ENCODE data around the gene UBE4B.
"Not testable (repeated sequence)": the region's sequence is repeated elsewhere in the genome, so short reads cannot be mapped to it uniquely, and the experiment has no call there.

UBE4B gene

DNA sequence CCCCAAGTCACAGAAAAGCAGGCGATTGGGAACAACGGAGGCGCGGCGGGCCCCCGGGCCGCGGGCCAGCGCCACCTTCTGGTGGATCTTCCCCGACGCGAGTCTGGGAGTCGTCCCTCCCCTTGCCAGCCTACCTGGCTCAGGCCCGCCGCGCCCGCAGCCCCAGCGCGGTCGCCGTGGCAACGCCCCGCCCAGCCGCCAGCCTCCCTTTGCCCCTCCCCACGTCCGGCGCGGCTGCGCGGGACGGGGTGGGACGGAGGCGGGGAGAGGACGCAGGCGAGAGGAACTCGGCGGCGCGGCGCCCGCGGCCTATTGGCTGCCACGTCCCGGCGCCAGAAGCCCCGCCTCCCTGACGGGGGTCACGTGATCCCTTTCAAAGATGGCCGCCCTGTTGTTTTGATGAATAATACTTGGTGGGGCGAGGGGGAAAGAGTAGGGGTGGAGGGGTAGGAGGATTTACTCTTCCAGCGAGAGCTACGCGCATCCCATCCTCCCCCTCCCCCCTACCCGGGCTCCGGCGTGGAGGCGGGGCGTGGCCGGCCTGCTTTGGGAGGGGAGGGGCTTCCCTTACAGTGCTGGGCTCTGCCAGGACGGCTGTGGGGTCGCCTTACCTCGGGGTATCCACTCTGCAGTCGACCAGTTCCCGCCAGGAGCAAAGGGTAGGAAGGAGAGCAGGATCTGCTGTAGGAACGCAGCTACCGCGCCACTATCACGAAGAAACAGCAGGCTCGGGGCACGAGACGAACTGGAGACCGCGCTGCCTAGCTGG is at the start of gene UBE4B:
TSS of gene UBE4B (plus strand) at position 369 of the 769 bp plus-strand sequence. CDS start 713 bp downstream, outside the sequence.
- DNase-seq: peak; percentile 98

DNA sequence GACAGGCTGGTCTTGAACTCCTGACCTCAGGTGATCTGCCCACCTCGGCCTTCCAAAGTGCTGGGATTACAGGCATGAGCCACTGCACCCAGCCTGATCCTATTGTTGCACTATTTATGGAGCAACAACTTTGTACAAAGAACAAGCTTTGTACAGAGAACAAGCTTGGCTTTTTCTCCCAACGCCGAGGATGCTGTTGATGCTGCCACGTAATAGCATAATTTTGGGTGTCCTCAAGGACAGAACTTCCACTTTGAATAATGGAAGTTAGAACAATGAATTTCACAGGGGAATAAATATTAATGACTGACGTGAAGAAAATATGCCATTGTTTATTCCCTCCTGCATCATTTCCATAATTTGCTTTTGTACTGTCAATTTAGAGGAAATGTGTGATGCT is 48.5 kb upstream of the UBE4B start:
- DNase-seq: no peak

DNA sequence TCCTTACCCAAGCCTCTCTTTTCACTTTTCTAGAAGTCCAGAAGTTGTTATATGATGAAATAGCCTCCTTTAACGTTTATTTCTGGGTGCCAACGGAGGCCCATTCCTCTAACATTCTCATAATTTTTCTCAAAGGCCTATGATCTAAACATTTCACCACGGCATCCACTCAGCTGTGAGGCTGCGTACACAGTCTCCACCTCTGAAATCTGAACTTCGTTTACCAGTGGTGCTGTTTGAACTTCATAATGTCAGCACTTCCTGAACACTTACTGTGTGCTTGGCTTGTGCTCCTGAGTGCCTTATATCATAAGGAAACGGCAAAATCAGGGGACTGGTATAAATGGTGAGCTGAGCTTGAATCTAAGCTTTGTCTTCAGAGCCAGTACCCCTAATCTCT is 47.8 kb upstream of the UBE4B start:
- DNase-seq: no peak

DNA sequence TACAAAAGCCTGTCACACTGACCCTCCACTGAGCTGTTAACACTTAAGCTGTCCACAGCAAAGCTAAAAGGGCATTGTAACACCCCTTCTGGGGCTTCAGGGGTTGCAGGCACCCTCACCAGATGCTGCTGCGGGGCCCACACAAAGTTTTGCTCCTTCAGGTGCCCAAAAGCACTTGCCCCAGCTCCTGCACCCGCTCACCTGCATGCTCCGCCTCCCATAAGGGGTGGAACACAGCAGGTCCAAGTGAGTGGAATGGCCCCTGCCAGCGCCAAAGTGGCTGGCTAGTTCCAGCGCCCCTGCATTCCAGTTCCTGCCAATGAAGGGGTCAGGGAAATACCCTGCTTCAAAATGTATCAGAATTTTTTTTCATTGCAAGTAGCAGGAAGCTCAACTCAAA is 43.0 kb upstream of the UBE4B start:
- DNase-seq: no peak

DNA sequence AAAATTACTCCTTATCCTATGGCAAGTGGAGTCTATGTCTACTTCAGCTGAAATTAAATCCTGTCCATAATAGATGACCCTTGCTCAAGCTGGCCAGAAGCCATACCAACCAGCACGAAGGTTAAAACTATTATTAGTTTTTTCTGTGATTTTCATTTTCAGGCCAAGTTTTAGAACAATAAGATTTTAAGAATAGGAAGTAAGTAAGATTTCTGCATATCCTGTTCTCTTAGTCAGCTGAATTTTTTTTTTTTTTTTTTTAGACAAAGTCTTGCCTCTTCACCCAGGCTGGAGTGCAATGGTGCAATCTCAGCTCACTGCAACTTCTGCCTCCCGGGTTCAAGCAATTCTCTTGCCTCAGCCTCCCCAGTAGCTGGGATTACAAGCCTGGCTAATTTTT is 41.8 kb upstream of the UBE4B start:
- no peak for DNase-seq

DNA sequence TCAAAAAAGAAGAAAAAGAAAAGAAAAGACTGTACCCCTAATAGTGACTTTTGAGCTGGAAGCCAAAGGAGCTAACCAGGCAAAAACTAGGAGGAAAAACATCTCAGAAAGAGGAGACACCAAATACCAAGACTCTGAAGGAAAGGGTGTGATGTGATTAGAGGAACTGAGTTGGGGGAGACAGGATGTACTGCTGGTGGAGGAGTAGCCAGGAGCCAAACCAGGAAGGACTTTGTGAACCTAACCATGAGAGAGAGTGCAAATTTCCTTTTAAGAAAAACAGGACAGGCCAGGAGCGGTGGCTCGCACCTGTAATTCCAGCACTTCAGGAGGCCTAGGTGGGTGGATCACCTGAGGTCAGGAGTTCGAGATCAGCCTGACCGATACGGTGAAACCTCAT is 39.8 kb upstream of the UBE4B start:
- no peak for DNase-seq

DNA sequence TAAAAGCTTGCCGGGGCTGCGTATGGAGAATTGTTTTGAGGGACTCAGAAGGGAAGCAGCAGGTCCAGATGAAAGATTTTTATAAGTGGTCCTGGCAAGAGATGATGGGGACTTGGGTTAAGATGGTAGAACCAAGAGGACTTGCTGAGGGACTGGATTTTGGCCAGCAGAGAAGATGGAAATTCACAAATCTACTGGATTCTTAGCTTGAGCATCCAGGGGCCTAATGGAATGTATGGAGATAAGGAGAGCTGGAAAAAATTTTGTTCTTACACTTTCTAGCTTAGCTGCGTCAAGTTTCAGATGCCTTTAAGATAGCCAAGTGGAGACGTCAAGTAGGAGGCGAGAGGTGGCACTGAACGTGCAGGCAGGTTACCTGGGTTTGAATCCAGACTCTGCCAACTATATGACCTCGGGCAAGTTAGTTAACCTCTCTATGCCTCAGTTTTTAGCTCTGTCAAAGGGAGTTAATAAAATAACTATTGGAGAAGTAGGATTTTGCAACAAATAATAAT is 39.1 kb upstream of the UBE4B start:
- no peak for DNase-seq

DNA sequence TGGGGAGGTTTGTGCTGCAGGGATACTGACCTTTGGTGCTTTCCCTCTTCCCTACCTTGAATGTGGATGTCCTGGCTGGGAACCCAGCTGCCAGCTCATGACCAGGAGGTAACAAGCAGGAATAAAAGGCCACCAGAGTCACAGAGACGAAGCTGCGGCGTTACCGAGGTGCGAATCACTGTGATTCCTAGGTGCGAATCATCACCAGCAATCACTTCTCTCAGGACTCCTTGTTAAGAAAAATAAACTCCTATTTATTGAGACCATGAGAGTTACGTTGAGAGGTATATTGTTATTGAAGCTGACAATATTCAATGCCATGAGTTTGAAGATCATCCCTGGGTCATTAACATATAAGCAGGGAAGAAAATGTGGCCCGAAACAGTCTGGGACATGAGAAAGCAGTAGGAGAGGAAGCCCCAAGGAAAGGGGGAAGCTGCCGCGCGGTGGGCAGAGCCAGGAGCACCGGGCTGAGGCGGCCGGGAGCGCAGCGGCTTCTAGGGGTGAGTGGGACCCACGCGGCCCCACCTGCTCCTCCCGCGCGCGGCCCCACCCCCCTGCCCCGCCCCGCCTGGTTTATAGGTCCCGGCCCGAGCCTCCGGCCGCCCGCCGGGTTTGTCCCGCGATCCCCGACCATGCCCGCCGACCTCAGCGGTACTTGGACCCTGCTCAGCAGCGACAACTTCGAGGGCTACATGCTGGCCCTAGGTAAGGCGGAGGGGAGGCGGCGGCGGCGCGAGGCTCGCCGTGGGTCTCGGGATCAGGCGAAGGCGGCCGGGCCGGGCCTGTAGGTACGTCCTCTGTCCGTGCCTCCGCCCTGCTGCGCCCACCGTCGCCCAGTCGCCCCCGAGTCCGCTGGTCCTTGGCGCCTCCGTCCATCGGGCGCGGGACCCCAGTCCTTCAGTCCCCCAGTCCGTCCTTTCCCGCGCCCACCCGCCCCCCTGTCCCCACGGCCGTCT is 35.9 kb upstream of the UBE4B start, which contains the start of gene RBP7:
TSS of gene RBP7 (plus strand) at position 605 of the 959 bp plus-strand sequence. CDS start at position 636, 31 bp downstream.
- DNase-seq: peak; percentile 21

DNA sequence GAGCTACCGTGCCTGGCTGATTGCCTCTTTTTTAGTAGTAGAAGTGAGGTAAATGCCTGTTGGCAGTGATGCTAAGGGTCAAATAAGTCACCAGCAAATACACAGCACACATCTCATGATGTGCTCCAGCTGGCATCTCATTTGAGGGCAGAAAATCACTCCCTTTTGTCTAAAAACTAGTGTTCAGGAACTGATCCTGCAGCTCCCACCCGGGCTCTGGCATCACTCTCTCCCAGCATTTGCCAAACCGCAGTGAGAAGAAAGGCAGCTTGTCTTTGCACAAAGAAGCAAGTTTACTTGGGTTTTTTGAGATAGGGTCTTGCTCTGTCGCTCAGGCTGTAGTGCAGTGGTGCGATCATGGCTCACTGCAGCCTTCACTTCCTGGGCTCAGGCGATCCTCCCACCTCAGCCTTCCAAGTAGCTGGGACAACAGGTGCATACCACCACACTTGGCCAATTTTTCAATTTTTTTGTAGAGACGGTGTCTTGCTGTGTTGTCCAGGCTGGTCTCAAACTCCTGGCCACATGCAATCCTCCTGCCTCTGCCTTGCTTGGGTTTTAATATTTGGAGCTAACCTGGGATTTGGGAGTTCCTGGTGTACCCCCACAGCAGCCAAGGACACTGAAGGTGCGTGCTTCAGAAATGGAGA is 31.6 kb upstream of the UBE4B start:
- DNase-seq: no peak

DNA sequence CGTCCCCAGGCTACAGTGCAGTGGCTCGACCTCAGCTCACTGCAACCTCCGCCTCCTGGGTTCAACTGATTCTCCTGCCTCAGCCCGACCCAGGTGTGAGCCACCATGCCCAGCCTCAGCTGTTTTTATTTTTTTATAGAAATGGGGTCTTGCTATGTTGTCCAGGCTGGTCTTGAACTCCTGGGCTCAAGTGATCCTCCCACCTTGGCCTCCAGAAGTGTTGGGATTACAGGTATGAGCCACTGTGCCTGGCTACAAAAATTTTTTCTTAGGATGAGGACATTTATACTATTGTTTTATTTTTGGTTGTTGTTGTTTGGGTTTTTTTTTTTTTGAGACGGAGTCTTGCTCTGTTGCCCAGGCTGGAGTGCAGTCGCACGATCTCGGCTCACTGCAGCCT is 27.5 kb upstream of the UBE4B start:
- not testable (repeated sequence) for DNase-seq

DNA sequence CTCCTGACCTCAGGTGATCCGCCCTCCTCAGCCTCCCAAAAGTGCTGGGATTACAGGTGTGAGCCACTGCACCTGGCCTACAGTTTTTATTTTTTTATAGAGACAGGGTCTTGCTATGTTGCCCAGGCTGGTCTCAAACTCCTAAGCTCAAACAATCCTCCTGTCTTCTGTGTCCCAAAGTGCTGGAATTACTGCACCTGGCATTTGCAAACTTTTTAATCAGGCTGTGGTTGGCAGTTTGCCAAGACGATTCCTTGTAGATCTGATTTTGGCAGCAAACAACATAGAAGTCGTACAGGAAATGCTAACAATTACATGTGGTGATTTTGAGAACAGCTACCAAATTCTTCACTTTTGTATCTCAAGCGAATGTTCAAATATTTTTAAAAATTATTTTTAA is 25.6 kb upstream of the UBE4B start:
- DNase-seq: no peak

DNA sequence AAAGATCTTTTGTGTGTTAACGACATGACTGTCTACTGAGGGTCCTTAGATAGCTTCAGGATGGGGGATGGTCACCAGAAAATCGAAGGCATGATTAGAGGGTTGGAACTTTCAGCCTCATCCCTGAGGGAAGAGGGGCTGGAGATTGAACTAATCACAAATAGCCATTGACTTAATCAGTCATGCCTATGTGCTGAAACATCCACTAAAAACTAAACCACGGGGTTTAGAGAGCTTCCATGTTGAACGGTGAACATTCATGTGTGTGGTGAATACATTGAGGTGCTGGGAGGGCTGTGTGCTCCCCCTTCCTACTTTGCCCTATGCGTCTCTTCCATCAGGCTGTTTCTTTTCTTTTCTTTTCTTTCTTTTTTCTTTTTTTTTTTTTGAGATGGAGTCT is 18.7 kb upstream of the UBE4B start:
- DNase-seq: no peak

DNA sequence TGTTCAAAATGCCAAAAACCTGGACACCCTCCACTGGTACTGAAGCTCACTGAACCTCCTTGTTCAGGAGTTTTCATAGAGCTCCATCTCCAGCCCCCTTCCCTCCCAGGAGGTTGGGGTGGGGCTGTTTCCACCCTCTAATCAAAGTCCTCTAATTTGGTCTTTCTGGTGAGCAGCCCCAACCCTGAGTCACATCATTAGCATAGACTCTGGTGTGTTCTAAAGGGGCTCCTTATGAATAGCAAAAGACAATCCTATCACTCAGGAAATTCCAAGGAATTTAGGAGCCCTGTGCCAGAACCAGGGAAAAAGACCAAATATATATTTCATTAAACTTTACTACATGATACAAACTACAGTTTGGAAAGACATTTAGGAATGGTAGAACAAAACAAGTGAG is 13.2 kb upstream of the UBE4B start:
- DNase-seq: no peak

DNA sequence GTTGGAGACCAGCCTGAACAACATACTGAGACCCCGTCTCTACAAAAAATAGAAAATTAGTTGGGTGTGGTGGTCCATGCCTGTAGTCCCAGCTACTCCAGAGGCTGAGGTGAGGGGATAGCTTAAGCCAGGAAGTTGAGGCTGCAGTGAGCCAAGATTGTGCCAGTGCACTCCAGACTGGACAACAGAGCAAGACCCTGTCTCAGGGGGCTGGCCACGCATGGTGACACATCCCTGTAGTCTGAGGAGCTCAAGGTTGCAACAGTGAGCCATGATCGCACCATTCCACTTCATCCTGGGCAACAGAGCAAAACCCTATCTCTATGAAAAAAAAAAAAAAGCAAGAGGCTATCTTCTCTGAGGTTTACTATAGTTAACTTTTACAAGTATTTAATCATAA is 12.7 kb upstream of the UBE4B start:
- DNase-seq: no peak

DNA sequence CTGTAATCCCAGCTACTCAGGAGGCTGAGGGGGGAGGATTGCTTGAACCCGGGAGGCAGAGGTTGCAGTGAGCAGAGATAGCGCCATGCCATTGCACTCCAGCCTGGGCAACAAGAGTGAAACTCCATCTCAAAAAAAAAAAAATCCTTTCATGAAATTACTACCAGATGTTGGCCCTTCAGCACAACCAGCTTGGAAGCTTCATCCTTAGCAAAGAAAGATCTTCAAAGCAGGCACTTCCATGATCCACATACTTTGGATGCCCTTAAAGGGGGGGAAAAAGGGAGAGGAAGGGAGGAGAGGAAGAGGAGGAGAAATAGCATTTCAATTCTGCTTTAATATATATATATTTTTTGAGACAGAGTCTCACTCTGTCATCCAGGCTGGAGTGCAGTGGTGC is 12.1 kb upstream of the UBE4B start:
- DNase-seq: not testable (repeated sequence)

DNA sequence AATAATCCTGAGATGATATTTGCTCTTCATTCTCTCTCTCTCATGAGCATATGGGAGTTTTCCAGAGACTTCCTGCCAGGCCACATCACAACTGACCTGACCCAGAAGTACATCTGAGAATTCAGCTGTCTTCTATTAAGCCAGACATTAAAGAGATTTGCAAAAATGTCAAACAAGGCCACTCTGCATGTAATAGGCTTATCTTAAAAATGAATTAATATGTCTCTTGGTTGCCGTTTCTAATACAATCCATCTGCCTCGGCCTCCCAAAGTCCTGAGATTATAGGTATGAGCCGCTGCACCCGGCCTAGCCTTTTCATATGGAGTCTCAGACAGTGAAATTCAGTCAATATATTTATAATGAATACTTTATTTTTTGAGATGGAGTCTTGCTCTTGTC is 10.8 kb upstream of the UBE4B start:
- DNase-seq: not testable (repeated sequence)

DNA sequence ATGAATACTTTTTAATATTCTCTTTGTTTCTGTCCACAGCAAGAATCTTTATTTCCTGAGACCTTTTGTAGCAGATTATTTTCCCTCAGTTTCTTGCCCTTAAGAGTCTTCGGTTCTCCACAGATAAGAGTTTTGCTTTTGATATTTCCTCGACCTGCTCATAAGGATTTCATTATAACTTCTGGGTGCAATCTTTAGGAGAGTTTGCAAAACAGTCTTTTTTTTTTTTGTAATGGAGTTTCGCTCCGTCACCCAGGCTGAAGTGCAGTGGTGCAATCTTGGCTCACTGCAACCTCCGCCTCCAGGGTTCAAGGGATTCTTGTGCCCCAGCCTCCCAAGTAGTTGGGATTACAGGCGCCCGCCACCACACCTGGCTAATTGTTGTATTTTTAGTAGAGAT is 10.1 kb upstream of the UBE4B start:
- DNase-seq: no peak

DNA sequence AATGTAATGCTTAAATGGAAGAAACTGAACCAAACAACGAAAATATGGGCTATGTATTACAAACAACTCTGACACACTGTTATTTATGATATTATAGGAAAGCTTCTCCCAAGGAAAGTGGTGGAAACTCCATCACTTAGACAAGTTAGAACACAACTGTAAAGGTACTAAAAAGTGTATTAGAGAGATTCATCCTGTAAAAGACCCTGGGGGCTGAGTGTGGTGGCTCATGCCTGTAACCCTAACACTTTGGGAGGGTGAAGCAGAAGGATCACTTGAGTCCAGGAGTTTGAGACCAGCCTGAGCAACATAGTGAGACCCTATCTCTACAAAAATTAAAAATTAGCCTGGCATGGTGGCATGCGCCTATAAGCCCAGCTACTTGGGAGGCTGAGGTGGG is 7.4 kb upstream of the UBE4B start:
- DNase-seq: no peak

DNA sequence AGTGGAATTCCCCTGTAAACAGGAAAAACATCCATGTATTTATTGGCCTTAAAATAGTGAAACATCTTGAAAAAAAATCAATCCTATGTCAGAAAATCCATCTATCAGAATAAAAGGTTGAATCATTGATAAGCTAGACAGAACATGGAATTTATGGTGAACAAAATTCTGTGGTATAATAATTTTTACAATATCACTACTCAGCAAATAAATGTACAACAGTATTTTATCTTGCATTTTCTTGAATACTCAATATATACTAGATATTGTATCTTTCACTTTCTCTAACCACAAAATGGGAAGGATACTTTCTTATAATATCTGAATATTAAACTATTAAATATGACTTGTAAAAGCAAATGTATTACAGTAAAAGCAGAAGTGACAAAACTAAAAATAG is 5.7 kb upstream of the UBE4B start:
- no peak for DNase-seq

DNA sequence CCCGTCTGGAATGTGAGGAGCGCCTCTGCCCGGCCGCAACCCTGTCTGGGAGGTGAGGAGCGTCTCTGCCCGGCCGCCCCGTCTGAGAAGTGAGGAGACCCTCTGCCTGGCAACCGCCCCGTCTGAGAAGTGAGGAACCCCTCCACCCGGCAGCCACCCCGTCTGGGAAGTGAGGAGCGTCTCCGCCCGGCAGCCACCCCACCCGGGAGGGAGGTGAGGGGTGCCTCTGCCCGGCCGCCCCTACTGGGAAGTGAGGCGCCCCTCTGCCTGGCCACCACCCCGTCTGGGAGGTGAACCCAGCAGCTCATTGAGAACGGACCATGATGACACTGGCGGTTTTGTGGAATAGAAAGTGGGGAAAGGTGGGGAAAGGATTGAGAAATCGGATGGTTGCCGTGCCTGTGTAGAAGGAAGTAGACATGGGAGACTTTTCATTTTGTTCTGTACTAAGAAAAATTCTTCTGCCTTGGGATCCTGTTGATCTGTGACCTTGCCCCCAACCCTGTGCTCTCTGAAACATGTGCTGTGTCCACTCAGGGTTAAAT is 3.7 kb upstream of the UBE4B start:
- DNase-seq: not testable (repeated sequence)

DNA sequence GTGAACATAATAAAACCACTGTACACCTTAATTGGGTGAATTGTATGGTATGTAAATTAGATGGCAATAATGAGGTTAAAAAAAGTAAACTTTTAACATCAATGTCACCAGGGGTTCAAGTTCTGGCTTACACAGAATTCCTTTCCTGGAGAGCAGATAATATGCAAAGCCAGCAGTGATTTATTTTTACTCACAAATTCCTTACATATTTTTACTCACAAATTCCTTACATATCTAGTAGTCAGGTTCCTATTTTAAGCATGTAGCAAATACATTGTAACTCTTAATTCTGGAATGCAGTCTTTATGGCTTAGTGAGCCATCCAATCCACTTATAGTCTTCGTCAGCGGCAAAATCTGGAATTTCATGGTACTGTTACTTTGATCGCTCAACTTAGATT is 1.3 kb upstream of the UBE4B start:
- DNase-seq: no peak

DNA sequence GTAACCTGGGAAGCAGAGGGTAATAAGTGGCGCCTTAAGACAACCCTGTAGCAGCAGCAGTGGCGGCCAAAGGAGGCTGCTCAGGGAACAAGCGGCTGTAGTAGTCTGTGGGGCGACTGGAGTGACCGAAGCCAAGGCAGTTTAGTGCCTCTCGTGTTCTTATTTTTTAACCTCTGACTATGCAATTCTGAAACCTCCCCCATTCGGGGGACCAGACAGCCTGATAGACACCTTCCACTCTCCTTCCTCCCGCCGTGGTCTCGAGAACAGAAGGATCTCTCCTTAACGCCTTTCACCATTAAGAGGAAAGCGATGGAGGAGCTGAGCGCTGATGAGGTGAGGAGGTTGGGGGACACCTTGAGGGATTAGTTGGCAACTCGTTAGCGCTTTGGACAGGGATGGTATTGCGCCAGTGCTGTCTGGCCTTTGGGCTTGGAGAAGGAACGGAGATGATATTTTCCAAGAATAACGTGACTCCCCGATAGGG is 644 bp downstream of the UBE4B start:
- DNase-seq: no peak

DNA sequence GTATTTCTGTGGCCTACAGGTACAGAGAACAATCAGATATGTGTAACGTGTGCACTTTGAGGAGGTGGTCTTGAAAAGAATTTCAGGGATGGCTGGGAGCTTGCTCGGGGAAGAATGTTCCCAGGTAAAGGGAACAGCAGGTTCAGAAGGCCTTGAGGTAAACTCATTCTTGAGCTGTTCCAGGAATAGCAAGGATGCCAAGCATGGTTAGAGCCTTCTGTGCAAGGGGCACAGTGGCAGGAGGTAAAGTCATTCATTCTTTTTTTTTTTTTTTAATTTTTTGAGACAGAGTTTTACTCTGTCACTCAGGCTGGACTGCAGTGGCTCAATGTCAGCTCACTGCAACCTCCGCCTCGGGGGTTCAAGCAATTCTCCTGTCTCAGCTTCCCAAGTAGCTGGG is 10.0 kb downstream of the UBE4B start:
- DNase-seq: no peak
